Coronary artery (tissue), 2 donors: ENCODE measurements around the gene AR.
A peak's percentile ranks its signal among the peaks of the same experiment; 100 is the strongest.

Experiments used
- DNase-seq: peaks from one replicate; pipeline ENCODE4 v3.0.0-alpha.2; 2017; ENCODE audit warnings: low spot score
- H3K27ac ChIP-seq, 2 donors: fragments of 200-600 bp; sonication (generic); one replicate each; pipeline ENCODE4 v1.5.1; 2016 to 2019
- H3K4me3 ChIP-seq: fragments of 200-600 bp; sonication (generic); 2 replicates; pipeline ENCODE4 v1.5.1; 2016; ENCODE audit warnings: mild to moderate bottlenecking, moderate library complexity
- CTCF ChIP-seq: fragments of 200-600 bp; sonication (generic); IDR thresholded peaks from one replicate; pipeline ENCODE4 v1.5.1; 2019; ENCODE audit warnings: antibody characterized with exemption

The AR gene

GRCh38 chrX:67543818-67544217, at the start of gene AR:
Gene AR, plus strand, starts transcription at chrX:67544021. Its CDS starts 1,126 bp downstream, at chrX:67545147.
- peak within 1 kb of the TSS; percentile 80 for H3K4me3 ChIP-seq
- DNase-seq: peak; percentile 80
- TF ChIP-seq CTCF: no peak
- peak within 1 kb of the TSS; percentile 74 to 76 for H3K27ac ChIP-seq

- TF ChIP-seq CTCF: no peak
- no peak overlapping the region for H3K27ac ChIP-seq
- H3K4me3 ChIP-seq: no peak overlapping the region
- DNase-seq: no peak
These were observed 43.2 kb upstream of the AR start for GRCh38 chrX:67500617-67501016.

- no peak for DNase-seq
- no peak overlapping the region for H3K4me3 ChIP-seq
- no peak for TF ChIP-seq CTCF
These were observed 40.8 kb upstream of the AR start for GRCh38 chrX:67503004-67503403.

GRCh38 chrX:67503453-67503852, 40.4 kb upstream of the AR start:
- no peak for TF ChIP-seq CTCF
- H3K4me3 ChIP-seq: no peak overlapping the region
- no peak overlapping the region for H3K27ac ChIP-seq
- no peak for DNase-seq

More at GRCh38 chrX:67503004-67503403, 40.8 kb upstream of the AR start:
- no peak overlapping the region for H3K27ac ChIP-seq

GRCh38 chrX:67520671-67521070, 23.1 kb upstream of the AR start:
- TF ChIP-seq CTCF: no peak
- Histone ChIP-seq H3K27ac (no peak overlapping the region), H3K4me3 (no peak overlapping the region)
- no peak for DNase-seq

GRCh38 chrX:67523002-67523681, 20.7 kb upstream of the AR start:
- no peak for TF ChIP-seq CTCF
- no peak overlapping the region for H3K27ac ChIP-seq
- no peak for DNase-seq
- no peak overlapping the region for H3K4me3 ChIP-seq

- no peak for TF ChIP-seq CTCF
- Histone ChIP-seq H3K27ac (no peak overlapping the region), H3K4me3 (no peak overlapping the region)
- no peak for DNase-seq
These were observed 19.9 kb upstream of the AR start for GRCh38 chrX:67523932-67524331.
